ENCODE measurements around the gene EGFR. TPM values are rescaled to one million over a fixed set of nuclear protein-coding genes. Genes with fewer than 3 reads are reported as not detected.

EGFR gene
- polyA plus RNA-seq, 1 donor from 2014 or later, result 0.22 TPM

DNA sequence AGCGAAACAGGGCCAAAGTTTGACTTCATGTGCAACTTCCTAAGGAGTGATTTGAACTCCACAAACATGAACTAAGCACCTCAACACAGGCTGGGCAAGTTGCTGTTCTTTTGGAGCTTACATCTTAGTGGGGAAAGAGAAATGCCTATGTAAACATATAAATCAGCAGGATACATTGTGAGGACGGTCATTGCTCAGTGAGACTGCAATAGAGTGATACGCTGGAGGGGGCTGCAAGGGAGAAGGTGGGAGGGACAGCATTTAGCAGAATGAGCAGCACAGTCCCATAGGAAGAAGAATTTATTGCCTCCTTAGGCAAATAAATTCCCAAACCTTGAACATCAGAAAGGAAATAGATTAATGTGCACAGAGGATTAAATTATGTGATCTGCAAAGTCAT lies 90.0 kb downstream of the EGFR start:
- Histone ChIP-seq H3K9me2 (ENCODE audit: insufficient read depth, low read length) (no peaks in the 10 kb centered on the region), H3K79me2 (replicated peaks; ENCODE audit: insufficient read depth, low read length) (no peaks in the 10 kb centered on the region), H3K9me3 (ENCODE audit: low read length) (no peaks in the 10 kb centered on the region), H3K27me3 (ENCODE audit: insufficient read depth, low read depth, low read length) (no peaks in the 10 kb centered on the region), H3K4me2 (ENCODE audit: low read length) (no peak overlapping the region), H2AFZ (ENCODE audit: low read depth, low read length) (no peak overlapping the region), H4K20me1 (ENCODE audit: insufficient read depth) (no peaks in the 10 kb centered on the region), H3K36me3 (ENCODE audit: insufficient read depth, low read length) (no peaks in the 10 kb centered on the region), H3K9ac (ENCODE audit: low read length) (no peak overlapping the region), H3K4me3 (ENCODE audit: low read length) (no peak overlapping the region), H3F3A (ENCODE audit: insufficient read depth, low read length, poor library complexity, severe bottlenecking) (no peaks in the 10 kb centered on the region), H3K27ac (ENCODE audit: low read length) (no peak overlapping the region)
- no peak for TF ChIP-seq RAD21 (conservative IDR thresholded peaks at IDR 0.05)

DNA sequence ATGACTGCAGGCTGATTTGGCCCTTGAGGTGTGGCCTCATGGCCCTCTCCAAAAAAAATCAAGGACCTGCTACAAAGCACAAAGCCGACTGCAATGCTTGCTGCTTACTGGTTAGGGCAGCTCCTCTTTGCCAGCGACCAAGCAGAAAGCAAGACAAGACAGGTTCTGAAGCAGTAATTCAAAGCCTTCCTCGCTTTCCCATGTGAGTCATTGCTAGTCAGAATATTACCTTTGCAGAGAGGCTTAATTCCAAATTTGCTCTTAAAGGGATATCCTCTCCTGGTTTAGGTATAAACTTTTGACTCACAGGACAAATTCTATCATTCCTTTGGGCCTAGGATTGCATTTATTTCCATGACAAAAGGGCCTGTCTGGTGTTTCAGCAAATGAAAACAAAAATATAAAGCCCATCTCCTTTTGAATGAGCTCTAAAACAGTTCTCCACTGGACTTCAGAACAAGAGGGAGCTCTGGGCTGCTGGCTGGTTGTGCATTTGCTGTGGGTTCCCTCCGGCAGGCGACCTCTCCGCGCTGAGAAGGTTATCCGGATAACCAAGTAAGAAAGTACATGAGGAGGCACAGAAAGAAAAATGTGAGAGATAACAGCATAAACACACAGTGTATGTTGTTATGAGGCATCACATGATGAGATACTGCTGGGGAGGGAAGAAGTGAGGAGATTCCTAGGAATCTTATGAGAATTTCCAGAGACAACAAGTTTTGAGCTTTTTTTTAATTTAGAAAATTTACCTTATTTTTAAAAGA lies 90.8 kb downstream of the EGFR start:
- Histone ChIP-seq H3K27ac (ENCODE audit: low read length) (no peak overlapping the region), H3K4me2 (ENCODE audit: low read length) (no peak overlapping the region), H3K9me3 (ENCODE audit: low read length) (no peaks in the 10 kb centered on the region), H3K4me3 (ENCODE audit: low read length) (no peak overlapping the region), H3K9me2 (ENCODE audit: insufficient read depth, low read length) (no peaks in the 10 kb centered on the region), H3K36me3 (ENCODE audit: insufficient read depth, low read length) (no peaks in the 10 kb centered on the region), H3K9ac (ENCODE audit: low read length) (no peak overlapping the region), H2AFZ (ENCODE audit: low read depth, low read length) (no peak overlapping the region), H3K79me2 (replicated peaks; ENCODE audit: insufficient read depth, low read length) (no peaks in the 10 kb centered on the region), H3F3A (ENCODE audit: insufficient read depth, low read length, poor library complexity, severe bottlenecking) (no peaks in the 10 kb centered on the region), H3K27me3 (ENCODE audit: insufficient read depth, low read depth, low read length) (no peaks in the 10 kb centered on the region), H4K20me1 (ENCODE audit: insufficient read depth) (no peaks in the 10 kb centered on the region)
- no peak for TF ChIP-seq EZH2 (IDR thresholded peaks at IDR 0.05; ENCODE audit: borderline replicate concordance, insufficient read depth, low read length, poor library complexity, severe bottlenecking)
- no peak for TF ChIP-seq SMC3 (conservative IDR thresholded peaks at IDR 0.05; ENCODE audit: poor library complexity)
- no peak for TF ChIP-seq EP300 (conservative IDR thresholded peaks at IDR 0.05; ENCODE audit: poor library complexity, severe bottlenecking)
- no peak for TF ChIP-seq MXI1 (conservative IDR thresholded peaks at IDR 0.05; ENCODE audit: poor library complexity, severe bottlenecking)

DNA sequence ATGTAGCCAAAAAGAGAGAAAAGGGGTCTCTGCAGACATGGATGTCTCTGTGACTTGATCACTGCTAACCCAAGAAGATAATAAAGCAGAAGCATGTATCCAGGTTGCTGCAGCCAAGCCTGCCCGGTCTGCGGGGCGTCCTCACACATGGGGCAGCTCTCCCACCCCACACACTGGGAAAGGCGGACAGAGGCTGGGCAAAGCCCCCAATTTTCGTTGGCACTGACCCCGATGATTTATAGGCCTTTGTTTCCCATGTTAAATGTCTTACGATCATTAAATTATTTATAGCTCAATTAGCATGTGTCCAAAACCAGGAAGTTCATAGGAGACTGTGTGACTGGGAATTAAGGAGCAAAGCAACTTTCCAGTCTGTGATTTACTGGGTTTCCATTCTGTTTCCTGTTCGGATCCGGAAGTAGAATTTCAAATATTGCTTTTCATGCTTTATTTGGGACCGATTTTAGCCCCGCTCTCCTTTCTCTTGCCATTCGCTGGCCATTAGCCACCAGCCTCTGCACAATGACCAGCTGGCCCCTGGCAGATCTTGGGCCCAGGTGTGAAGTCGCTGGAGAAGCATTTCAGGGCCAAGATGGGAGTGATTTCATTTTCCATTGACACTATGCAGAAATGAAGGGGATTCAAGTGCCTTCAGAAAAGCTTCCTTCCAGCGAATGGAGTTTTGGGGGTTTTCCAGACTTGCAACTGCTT lies 91.6 kb downstream of the EGFR start:
- Histone ChIP-seq H4K20me1 (ENCODE audit: insufficient read depth) (no peaks in the 10 kb centered on the region), H3K27ac (ENCODE audit: low read length) (no peak overlapping the region), H3K4me3 (ENCODE audit: low read length) (no peak overlapping the region), H3K4me2 (ENCODE audit: low read length) (no peak overlapping the region), H3K27me3 (ENCODE audit: insufficient read depth, low read depth, low read length) (no peaks in the 10 kb centered on the region), H3K9ac (ENCODE audit: low read length) (no peak overlapping the region), H3K9me3 (ENCODE audit: low read length) (no peaks in the 10 kb centered on the region), H3K36me3 (ENCODE audit: insufficient read depth, low read length) (no peaks in the 10 kb centered on the region), H3K79me2 (replicated peaks; ENCODE audit: insufficient read depth, low read length) (no peaks in the 10 kb centered on the region), H2AFZ (ENCODE audit: low read depth, low read length) (no peak overlapping the region), H3K9me2 (ENCODE audit: insufficient read depth, low read length) (no peaks in the 10 kb centered on the region), H3F3A (ENCODE audit: insufficient read depth, low read length, poor library complexity, severe bottlenecking) (no peaks in the 10 kb centered on the region)
- TF ChIP-seq TAF1 (IDR thresholded peaks at IDR 0.05; ENCODE audit: low read depth), result no peak
- TF ChIP-seq EP300 (conservative IDR thresholded peaks at IDR 0.05; ENCODE audit: poor library complexity, severe bottlenecking), result no peak
- TF ChIP-seq, protein P1, sequence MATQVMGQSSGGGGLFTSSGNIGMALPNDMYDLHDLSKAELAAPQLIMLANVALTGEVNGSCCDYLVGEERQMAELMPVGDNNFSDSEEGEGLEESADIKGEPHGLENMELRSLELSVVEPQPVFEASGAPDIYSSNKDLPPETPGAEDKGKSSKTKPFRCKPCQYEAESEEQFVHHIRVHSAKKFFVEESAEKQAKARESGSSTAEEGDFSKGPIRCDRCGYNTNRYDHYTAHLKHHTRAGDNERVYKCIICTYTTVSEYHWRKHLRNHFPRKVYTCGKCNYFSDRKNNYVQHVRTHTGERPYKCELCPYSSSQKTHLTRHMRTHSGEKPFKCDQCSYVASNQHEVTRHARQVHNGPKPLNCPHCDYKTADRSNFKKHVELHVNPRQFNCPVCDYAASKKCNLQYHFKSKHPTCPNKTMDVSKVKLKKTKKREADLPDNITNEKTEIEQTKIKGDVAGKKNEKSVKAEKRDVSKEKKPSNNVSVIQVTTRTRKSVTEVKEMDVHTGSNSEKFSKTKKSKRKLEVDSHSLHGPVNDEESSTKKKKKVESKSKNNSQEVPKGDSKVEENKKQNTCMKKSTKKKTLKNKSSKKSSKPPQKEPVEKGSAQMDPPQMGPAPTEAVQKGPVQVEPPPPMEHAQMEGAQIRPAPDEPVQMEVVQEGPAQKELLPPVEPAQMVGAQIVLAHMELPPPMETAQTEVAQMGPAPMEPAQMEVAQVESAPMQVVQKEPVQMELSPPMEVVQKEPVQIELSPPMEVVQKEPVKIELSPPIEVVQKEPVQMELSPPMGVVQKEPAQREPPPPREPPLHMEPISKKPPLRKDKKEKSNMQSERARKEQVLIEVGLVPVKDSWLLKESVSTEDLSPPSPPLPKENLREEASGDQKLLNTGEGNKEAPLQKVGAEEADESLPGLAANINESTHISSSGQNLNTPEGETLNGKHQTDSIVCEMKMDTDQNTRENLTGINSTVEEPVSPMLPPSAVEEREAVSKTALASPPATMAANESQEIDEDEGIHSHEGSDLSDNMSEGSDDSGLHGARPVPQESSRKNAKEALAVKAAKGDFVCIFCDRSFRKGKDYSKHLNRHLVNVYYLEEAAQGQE (IDR thresholded peaks at IDR 0.05; ENCODE audit: borderline replicate concordance), result no peak
- TF ChIP-seq, protein P2, sequence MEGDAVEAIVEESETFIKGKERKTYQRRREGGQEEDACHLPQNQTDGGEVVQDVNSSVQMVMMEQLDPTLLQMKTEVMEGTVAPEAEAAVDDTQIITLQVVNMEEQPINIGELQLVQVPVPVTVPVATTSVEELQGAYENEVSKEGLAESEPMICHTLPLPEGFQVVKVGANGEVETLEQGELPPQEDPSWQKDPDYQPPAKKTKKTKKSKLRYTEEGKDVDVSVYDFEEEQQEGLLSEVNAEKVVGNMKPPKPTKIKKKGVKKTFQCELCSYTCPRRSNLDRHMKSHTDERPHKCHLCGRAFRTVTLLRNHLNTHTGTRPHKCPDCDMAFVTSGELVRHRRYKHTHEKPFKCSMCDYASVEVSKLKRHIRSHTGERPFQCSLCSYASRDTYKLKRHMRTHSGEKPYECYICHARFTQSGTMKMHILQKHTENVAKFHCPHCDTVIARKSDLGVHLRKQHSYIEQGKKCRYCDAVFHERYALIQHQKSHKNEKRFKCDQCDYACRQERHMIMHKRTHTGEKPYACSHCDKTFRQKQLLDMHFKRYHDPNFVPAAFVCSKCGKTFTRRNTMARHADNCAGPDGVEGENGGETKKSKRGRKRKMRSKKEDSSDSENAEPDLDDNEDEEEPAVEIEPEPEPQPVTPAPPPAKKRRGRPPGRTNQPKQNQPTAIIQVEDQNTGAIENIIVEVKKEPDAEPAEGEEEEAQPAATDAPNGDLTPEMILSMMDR (IDR thresholded peaks at IDR 0.05; ENCODE audit: poor library complexity, severe bottlenecking), result no peak
- TF ChIP-seq POLR2AphosphoS5 (IDR thresholded peaks at IDR 0.05), result no peak
- TF ChIP-seq EZH2 (IDR thresholded peaks at IDR 0.05; ENCODE audit: borderline replicate concordance, insufficient read depth, low read length, poor library complexity, severe bottlenecking), result no peak
- no peak for TF ChIP-seq SMC3 (conservative IDR thresholded peaks at IDR 0.05; ENCODE audit: poor library complexity)
- TF ChIP-seq MXI1 (conservative IDR thresholded peaks at IDR 0.05; ENCODE audit: poor library complexity, severe bottlenecking), result no peak
- TF ChIP-seq RAD21 (conservative IDR thresholded peaks at IDR 0.05), result no peak

Data from neural cell (in vitro differentiated cells).